Inflammatory macrophage treated with lipopolysaccharide for 1 hour (primary cell): ENCODE measurements around the gene SYF2.
"Not testable (repeated sequence)": the region's sequence is repeated elsewhere in the genome, so short reads cannot be mapped to it uniquely, and the experiment has no call there.

Experiments used
- DNase-seq, 2 donors: peaks; one replicate each; pipeline ENCODE4 v3.0.0-alpha.2; 2020 to 2022

SYF2 gene

GRCh38 chr1:25232027-25232865 lies at the start of gene SYF2:
Gene SYF2 (minus strand): TSS chr1:25232502. CDS start chr1:25232467, 35 bp downstream.
- peak; percentile 92 to 94 for DNase-seq

GRCh38 chr1:25279693-25280111 lies 47.4 kb upstream of the SYF2 start:
- not testable (repeated sequence) for DNase-seq

- DNase-seq: not testable (repeated sequence)
These were observed 46.5 kb upstream of the SYF2 start for GRCh38 chr1:25278790-25279189.

- not testable (repeated sequence) for DNase-seq
These were observed 46.1 kb upstream of the SYF2 start for GRCh38 chr1:25278358-25278757.

GRCh38 chr1:25277295-25277694 lies 45.0 kb upstream of the SYF2 start:
- DNase-seq: not testable (repeated sequence)

- not testable (repeated sequence) for DNase-seq
These were observed 43.3 kb upstream of the SYF2 start for GRCh38 chr1:25275648-25276047.

- DNase-seq: not testable (repeated sequence)
These were observed 39.9 kb upstream of the SYF2 start, which contains the start of gene RHD for GRCh38 chr1:25272238-25272637. Gene RHD (plus strand): TSS chr1:25272509. CDS start chr1:25272548, 39 bp downstream.

GRCh38 chr1:25268143-25268760 lies 36.0 kb upstream of the SYF2 start:
- DNase-seq: not testable (repeated sequence)

- DNase-seq: peak; percentile 57 to 88
These were observed 35.2 kb upstream of the SYF2 start for GRCh38 chr1:25267288-25268142.

GRCh38 chr1:25266554-25267287 lies 34.4 kb upstream of the SYF2 start:
- not testable (repeated sequence) for DNase-seq

- DNase-seq: not testable (repeated sequence)
These were observed 28.0 kb upstream of the SYF2 start for GRCh38 chr1:25260336-25260735.

GRCh38 chr1:25259813-25260212 lies 27.5 kb upstream of the SYF2 start:
- DNase-seq: peak in 1 of 2 donors; percentile 18

- no peak for DNase-seq
These were observed 24.9 kb upstream of the SYF2 start for GRCh38 chr1:25257196-25257595.

- no peak for DNase-seq
These were observed 24.3 kb upstream of the SYF2 start for GRCh38 chr1:25256578-25256965.

- no peak for DNase-seq
These were observed 23.6 kb upstream of the SYF2 start for GRCh38 chr1:25255706-25256577.

GRCh38 chr1:25253911-25254310 lies 21.6 kb upstream of the SYF2 start:
- DNase-seq: no peak

GRCh38 chr1:25247829-25248754 lies 15.8 kb upstream of the SYF2 start:
- DNase-seq: no peak

- DNase-seq: peak; percentile 98 to 100
These were observed 14.9 kb upstream of the SYF2 start, which contains the start of gene RSRP1 for GRCh38 chr1:25247024-25247828. Gene RSRP1 (minus strand): TSS chr1:25247454. CDS start chr1:25246963, 491 bp downstream.

GRCh38 chr1:25246600-25247023 lies 14.3 kb upstream of the SYF2 start:
- DNase-seq: no peak
